ENCODE data around the gene ACSL3.

The ACSL3 gene

DNA sequence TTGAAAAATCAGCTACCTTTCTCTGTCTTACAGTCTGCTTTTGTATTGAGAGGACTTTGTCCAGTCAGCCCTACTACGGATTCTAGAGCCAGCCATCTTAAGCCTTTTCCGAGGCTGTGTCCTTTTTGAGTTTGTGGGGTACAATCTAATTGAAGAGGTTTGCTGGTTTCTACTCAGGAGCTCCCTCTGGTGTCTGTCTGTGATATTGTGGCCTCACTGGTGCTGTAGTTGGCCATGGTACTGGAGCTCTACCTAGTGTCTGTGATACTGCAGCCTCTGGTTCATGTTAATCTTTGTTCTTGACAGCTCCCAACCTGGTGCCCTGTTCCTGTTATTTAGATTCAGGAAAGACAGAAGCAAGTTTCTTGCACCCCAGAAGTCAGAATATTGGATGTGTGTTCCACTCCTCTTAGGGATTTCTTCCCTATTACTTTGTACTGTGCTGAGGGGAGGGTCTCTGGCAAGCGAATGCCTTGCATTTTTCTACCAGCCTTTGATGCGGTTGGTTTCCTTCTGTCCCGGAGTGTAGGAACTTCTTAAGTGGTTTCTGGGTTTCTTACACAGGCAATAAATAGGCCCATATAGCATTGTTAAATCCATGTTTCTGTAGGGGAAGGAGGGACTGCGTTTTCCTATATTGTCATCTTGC is 78.5 kb downstream of the ACSL3 start:
- peak; percentile 10 for DNase-seq (ENCODE audit: low read depth, low spot score)

GRCh38 chr2:222939979-222940378 is 79.1 kb downstream of the ACSL3 start:
- DNase-seq (ENCODE audit: low read depth, low spot score) = no peak

DNA sequence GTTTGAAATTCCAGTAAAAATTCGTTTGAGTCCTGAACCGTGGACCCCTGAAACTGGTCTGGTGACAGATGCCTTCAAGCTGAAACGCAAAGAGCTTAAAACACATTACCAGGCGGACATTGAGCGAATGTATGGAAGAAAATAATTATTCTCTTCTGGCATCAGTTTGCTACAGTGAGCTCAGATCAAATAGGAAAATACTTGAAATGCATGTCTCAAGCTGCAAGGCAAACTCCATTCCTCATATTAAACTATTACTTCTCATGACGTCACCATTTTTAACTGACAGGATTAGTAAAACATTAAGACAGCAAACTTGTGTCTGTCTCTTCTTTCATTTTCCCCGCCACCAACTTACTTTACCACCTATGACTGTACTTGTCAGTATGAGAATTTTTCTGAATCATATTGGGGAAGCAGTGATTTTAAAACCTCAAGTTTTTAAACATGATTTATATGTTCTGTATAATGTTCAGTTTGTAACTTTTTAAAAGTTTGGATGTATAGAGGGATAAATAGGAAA is 80.7 kb downstream of the ACSL3 start:
- no peak for DNase-seq (ENCODE audit: low read depth, low spot score)

- DNase-seq (ENCODE audit: low read depth, low spot score) = no peak
These were observed 81.7 kb downstream of the ACSL3 start for GRCh38 chr2:222942561-222942960.

DNA sequence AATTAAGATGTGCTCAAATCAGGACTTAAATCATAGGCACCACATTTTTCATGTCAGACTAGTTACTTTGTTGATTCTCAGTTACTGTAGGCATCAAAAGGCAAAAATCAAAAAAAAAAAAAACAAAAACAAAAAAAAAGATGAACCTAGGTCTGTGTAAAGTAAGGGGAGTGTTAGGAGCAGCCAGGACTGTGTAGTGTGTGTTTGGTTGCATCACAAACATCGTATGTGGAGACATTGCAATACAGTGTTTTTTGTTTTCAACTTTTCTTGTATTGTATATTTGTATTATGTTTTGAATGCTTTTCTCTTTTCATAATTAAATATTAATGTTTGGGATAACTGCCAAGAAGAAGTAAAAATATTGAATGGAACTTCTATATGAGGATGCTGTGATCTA is 82.1 kb downstream of the ACSL3 start:
- no peak for DNase-seq (ENCODE audit: low read depth, low spot score)

DNA sequence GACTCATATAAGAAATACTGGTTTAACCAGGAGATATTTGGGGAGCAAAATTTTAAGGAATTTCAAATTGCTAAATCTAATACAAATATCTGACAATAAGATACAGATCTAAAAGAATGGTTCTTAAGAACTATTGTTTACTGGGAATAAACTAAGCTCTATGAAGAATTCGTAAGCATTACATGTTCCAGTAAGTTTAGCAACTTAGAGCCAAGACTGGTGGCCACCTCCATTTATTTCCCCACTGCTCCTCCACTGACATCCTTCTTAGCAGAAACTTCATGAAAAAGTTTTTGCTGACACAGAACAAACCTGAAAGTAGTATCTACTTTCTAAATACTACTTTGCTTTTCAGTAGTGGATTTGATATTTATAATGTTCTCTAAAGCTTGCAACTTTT is 83.0 kb downstream of the ACSL3 start:
- DNase-seq (ENCODE audit: low read depth, low spot score) = no peak

DNA sequence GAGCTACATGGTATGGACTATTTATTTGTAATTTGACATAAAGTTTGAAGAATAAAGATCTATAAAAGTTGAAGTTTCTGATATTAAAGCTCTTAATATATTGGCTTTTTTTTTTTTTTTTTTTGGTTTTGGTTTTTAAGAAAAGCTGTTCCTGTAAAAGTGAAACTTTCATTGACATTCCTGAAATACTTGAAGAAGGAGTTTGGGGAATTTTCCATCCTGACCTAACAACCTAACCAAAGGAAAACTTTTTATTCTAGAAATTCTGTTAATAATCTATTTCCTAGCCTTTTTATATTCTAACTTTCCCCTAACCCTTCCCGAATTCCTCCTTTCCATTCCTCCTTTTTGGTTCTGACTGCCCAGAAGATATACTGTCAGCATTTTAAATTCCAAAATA is 83.7 kb downstream of the ACSL3 start:
- no peak for DNase-seq (ENCODE audit: low read depth, low spot score)

DNA sequence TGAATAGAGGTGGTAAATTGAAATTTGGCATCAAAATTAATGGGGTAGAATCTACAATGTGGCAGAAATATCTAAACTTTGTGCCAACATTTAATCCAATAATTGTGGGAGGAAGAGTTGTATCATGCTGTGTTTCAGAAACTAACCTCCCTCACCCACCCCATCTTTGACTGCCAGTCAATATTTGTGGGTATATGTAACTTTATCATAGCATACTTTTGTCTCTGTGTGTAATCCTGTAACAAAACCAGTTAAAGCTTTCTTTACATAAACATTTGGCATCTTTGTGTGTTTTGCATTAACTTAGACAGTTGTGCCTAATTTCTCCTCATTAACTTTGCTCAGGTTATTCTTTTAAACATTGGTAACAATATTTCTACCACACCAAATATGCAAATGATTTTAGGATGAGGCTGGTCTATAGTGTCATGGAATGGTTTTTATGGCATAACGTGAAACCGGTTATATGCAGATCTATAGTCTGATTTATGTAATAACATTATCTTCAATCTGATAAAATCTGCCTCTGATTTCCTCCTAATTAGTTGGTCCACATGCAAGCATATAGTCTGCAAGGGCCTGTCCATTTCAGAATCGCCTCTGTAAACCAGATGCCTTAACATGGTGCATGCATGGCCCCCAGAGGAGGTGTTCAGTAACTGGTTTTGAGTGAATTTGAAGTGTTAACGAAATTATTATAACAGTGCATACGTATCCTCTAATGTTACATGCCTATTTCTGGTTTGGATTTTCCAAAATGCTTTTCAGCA is 84.3 kb downstream of the ACSL3 start:
- DNase-seq (ENCODE audit: low read depth, low spot score) = no peak

DNA sequence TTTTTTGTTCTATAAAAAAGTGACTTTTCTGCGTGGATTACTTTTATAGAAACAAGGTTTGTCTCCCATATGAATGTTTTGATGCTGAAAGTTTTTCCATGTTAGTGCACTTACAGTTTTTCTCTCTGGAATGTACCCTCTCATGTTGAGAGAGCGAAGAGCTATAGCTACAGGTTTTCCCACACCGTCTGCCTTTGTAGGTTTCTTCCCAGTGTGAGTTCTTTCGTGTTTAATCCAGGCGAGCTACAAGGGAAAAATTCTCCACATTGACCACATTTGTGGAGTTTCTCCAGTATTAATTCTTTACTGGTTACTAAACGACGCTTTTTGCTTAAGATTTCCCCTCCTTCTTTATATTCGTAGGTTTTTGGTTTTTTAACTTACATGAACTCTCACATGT is 85.1 kb downstream of the ACSL3 start:
- no peak for DNase-seq (ENCODE audit: low read depth, low spot score)

DNA sequence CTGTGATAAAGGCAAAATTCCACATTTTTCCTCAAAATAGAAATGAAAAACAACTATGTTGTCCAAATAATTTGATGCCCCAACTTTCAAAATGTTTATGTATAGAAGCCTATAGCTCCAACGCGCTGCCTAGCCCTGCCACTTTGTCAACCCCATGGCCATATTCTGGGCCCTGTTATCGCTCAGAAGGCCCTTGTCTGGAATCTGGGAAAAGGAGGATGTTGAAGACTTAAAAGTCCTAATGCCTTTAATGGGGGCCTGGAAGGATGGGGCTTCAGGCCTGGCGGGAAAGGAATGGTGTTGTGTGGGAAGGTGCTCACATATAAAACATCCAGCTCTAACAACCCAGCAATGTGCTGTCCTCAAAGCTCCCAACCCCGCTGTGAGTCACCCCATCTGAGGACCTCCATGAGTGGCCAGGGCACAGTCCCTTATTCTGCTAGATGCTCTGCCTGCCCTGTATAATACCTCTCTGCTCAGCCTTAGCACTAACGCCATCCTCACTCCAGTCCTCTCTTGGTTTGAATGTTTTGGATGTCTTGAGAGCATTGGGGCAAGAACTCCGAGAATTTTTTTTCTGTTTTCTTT is 86.0 kb downstream of the ACSL3 start:
- no peak for DNase-seq (ENCODE audit: low read depth, low spot score)

- no peak for DNase-seq (ENCODE audit: low read depth, low spot score)
These were observed 88.2 kb downstream of the ACSL3 start for GRCh38 chr2:222949073-222949472.

DNA sequence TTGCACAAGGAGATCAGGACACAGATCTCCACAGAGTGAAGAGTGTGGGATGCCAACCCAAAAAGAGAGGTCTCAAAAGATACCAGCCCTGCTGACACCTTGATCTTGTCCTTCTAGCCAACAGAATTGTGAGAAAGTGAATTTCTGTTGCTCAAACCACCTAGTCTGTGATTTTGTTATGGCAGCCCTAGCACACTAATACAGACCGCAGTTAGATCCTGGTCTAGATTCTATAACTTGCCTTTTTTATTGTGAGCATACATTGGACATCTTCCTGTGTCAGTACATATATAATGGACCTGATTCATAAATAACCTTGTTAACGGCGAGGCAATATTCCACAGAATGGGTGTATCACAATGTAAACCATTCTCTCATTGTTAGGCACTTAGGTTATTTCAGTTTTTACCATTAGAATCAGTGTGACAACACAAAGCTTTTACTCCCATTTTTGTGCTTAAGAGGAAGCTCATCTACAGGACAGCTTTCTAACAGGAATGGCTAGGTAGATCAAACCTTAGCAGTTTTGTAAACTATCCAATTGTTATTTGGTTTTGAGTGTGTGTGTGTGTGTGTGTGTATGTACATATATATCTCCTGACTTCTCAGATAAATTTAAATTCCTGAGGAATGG is 89.0 kb downstream of the ACSL3 start:
- DNase-seq (ENCODE audit: low read depth, low spot score) = no peak

- no peak for DNase-seq (ENCODE audit: low read depth, low spot score)
These were observed 89.9 kb downstream of the ACSL3 start for GRCh38 chr2:222950638-222951285.

DNA sequence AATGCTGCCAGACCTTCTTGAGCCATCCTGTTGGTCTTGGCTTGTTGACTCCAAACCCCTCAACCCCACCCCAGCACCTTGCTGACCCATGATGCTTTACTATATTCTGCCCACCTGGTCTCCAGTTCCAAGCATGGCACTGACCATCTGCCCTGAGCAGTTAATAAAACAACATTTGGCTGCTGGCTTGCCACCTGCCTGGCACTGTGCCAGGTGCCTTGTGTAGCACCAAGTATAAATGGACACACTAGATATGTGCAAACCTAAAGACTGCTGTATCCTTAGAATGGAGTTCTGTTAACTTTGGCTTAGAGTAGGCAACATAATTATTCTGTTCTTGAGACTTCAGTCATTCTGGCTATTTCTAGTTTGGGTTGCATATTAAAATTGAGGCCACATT is 91.4 kb downstream of the ACSL3 start:
- DNase-seq (ENCODE audit: low read depth, low spot score) = no peak

DNA sequence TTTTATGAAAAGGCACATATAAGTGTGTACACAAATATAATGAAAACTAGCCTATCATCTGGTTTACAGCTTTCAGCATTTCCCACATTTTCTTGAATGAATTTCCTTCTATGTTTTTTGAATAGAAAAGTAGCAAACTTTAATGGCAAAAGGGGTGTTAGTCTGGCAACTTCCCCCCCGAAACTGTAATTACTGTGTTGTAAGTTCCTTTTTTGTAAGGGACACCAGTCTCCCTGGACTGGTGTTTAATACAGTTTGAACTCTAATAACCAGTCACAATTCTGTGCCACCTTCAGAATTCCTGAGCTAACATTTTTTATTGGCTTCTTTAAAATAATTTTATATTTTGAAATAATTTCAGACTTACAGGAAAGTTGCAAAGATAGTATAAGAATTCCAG is 94.2 kb downstream of the ACSL3 start:
- no peak for DNase-seq (ENCODE audit: low read depth, low spot score)

GRCh38 chr2:222959358-222959757 is 98.5 kb downstream of the ACSL3 start:
- DNase-seq (ENCODE audit: low read depth, low spot score) = no peak

- DNase-seq (ENCODE audit: low read depth, low spot score) = no peak
These were observed 99.3 kb downstream of the ACSL3 start for GRCh38 chr2:222960126-222960525.

DNA sequence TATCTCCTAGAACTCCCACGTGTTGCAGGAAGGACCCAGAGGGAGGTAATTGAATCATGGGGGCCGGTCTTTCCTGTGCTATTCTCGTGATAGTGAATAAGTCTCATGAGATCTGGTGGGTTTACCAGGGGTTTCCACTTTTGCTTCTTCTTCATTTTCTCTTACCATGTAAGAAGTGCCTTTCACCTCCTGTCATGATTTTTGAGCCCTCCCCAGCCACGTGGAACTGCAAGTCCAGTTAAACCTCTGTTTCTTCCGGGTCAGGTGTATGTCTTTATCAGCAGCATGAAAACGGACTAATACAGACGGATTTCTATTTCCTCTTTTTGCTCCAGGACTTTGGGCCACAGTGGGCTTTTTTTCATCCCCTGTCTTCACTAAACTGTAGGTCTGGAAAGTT is 102.8 kb downstream of the ACSL3 start:
- DNase-seq (ENCODE audit: low read depth, low spot score) = no peak

DNA sequence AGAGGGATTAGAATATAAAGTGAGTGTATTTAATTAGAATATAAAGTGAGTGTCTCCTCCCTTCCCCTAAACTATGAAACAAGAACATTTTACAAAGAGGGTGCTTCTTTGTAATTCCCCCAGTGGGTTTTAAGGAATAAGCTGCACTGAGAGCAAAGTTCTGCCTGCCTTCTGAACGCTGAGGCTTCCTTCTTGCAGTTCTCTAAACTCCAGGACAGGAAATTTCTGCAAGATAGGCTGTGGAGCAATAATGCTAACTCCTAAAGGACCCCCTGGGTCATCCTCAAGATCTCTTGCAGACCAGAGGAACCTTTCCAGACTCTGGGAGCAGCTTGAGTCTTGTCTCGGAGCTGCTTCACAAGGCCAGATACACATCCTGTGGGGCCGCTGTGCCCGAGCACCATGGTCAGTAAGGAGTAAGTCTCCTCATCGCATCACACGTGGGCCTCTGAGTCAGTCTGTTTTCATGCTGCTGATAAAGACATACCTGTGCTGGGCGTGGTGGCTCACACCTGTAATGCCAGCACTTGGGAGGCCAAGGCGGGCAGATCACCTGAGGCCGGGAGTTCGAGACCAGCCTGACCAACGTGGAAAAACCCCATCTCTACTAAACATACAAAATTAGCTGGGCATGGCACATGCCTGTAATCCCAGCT is 103.7 kb downstream of the ACSL3 start:
- no peak for DNase-seq (ENCODE audit: low read depth, low spot score)

- no peak for DNase-seq (ENCODE audit: low read depth, low spot score)
These were observed 104.7 kb downstream of the ACSL3 start for GRCh38 chr2:222965555-222965954.

- no peak for DNase-seq (ENCODE audit: low read depth, low spot score)
These were observed 107.8 kb downstream of the ACSL3 start for GRCh38 chr2:222968550-222969155.
